ENCODE measurements around the gene EPB41L4A.

The EPB41L4A gene

DNA sequence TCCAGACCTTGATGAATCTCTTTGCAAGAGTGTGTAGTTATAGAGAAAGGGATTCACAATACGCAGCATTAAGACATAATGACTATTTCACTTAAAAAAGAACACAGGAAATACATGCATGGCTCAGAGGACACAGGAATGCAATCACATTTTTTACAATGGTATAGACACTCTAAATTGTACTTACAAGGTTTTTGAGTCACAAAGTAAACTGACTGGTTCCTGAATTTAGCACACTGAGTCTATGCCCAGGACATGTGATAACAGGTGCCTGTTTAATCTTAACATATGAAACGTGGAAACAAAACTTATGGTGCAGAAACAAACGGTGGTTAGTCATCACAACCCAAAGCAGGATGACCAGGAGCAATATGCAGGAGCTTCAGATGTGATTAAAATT, 6.7 kb downstream of the EPB41L4A start:
- DNase-seq (ENCODE audit: low read depth), result peak; percentile 96
- TF ChIP-seq, protein P1, sequence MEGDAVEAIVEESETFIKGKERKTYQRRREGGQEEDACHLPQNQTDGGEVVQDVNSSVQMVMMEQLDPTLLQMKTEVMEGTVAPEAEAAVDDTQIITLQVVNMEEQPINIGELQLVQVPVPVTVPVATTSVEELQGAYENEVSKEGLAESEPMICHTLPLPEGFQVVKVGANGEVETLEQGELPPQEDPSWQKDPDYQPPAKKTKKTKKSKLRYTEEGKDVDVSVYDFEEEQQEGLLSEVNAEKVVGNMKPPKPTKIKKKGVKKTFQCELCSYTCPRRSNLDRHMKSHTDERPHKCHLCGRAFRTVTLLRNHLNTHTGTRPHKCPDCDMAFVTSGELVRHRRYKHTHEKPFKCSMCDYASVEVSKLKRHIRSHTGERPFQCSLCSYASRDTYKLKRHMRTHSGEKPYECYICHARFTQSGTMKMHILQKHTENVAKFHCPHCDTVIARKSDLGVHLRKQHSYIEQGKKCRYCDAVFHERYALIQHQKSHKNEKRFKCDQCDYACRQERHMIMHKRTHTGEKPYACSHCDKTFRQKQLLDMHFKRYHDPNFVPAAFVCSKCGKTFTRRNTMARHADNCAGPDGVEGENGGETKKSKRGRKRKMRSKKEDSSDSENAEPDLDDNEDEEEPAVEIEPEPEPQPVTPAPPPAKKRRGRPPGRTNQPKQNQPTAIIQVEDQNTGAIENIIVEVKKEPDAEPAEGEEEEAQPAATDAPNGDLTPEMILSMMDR (IDR thresholded peaks at IDR 0.05; ENCODE audit: insufficient read depth, low read depth, low read length, missing control alignments), result no peak
- H3K4me3 ChIP-seq (ENCODE audit: low read length), result no peak overlapping the region

DNA sequence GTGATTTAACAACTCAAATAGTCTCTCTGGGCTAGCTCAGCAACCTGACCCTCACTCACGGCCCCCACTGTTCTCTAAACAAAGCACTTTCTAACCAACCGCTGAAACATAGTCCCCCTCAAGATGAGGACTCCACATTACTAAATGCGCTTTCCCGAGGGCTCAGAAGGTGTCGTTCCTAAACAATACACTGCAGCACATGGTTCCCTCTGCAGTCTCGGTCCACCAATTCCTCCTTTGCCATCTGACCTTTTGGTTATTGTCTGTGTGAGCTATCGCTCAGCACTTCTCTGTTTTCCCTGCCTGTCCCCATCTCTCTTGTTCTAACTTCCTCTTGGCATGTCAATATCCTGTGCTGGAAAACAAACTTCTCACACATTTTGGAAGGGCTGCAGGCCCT, 7.2 kb downstream of the EPB41L4A start:
- TF ChIP-seq, protein P1 (IDR thresholded peaks at IDR 0.05; ENCODE audit: insufficient read depth, low read depth, low read length, missing control alignments), result no peak
- no peak overlapping the region for H3K4me3 ChIP-seq (ENCODE audit: low read length)
- no peak for DNase-seq (ENCODE audit: low read depth)

DNA sequence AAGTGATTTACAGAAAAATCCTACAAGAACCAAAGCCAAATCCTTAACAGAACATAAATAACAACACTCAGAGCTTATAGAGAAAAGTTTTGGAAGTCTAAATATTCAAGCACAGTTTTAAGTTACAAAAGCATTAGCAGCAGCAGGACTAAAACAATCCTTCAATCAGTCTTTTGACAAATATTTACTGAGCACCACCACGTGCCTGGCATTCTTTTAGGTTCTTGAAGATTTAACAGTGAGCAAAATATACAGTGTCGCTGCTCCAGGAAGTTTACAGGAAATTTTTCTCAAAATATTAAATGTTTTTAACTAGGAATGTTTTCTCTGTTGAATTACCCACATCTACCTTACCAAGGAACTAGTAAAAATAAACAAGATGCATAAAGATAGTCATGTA, 11.4 kb downstream of the EPB41L4A start:
- no peak for DNase-seq (ENCODE audit: low read depth)
- H3K4me3 ChIP-seq (ENCODE audit: low read length), result no peak overlapping the region
- TF ChIP-seq, protein P1 (IDR thresholded peaks at IDR 0.05; ENCODE audit: insufficient read depth, low read depth, low read length, missing control alignments), result no peak

DNA sequence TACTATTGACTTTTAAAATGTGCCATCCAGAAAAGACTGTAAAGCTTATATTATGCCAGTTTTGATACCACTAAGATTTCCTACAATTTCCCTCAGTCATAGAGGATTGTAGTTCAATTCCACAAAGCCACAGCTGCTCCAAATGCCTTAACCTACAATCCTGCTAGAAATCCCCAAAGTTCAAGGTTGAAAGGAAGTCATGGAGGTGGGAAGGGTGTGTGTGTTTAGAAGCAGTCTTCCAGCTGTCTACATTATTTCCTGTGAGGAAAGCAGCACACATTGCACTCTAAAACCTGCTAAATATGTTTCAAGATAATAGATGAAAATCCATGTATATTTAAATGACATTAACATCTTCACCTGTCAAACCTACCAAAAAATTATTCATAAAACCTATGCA, 11.8 kb downstream of the EPB41L4A start:
- DNase-seq (ENCODE audit: low read depth), result no peak
- H3K4me3 ChIP-seq (ENCODE audit: low read length), result no peak overlapping the region
- TF ChIP-seq, protein P1 (IDR thresholded peaks at IDR 0.05; ENCODE audit: insufficient read depth, low read depth, low read length, missing control alignments), result no peak

DNA sequence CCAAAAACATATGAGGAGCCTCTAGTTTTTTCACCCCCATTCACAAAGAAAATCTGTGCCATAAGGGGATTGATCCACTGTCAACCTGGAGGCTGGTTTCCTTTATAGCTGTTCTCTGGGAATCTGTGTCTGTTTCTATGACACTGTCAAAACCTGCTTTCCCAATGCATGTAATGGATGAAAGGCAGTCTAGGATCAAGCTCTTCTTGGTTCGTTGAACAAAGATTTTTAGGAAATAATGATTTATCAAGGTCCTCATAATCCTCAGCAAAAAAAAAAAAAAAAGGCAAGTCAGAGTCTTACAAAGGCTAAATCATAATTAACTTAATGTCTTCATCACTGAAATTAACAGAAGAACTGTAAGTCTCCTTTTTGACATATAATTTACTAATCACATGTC, 16.0 kb downstream of the EPB41L4A start:
- H3K4me3 ChIP-seq (ENCODE audit: low read length), result no peak overlapping the region
- no peak for DNase-seq (ENCODE audit: low read depth)
- TF ChIP-seq, protein P1 (IDR thresholded peaks at IDR 0.05; ENCODE audit: insufficient read depth, low read depth, low read length, missing control alignments), result no peak

DNA sequence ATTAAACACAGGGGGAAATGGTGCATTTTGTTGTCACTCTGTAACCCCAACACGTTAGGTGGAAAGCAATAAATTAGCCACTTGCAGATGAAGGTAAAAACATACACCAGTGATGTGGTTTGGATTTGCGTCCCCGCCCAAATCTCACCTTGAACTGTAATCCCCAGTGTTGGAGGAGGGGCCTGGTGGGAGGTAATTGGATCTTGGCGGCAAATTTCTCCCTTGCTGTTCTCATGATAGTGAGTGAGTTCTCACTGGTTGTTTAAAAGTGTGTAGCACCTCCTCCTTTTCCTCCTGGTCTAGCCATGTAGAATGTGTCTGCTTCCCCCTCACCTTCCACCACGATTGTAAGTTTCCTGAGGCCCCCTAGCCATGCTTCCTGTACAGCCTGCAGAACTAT, 17.2 kb downstream of the EPB41L4A start:
- DNase-seq (ENCODE audit: low read depth), result no peak
- TF ChIP-seq, protein P1 (IDR thresholded peaks at IDR 0.05; ENCODE audit: insufficient read depth, low read depth, low read length, missing control alignments), result no peak
- H3K4me3 ChIP-seq (ENCODE audit: low read length), result no peak overlapping the region

DNA sequence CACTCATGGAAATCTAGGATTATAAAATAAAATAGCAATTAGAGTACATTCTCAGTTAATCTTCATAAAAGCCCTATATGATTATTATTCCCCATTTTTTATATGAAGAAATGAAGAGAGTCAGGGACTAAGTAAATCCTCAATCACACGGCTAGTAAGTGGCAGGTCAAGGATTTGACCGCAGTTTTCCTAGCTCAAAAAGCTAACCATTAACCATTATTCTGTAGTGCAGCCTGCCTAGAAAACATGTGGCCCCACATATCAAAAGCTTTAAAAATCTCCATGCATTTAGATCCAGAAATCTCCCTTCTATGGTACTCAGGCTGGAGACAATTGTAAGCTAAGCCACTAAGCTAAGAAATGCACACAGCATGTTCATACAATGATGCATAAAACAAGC, 21.4 kb downstream of the EPB41L4A start:
- DNase-seq (ENCODE audit: low read depth), result no peak
- H3K4me3 ChIP-seq (ENCODE audit: low read length), result no peak overlapping the region
- TF ChIP-seq, protein P1 (IDR thresholded peaks at IDR 0.05; ENCODE audit: insufficient read depth, low read depth, low read length, missing control alignments), result no peak

Measured in epithelial cell of esophagus (primary cell).